ENCODE data around the gene STXBP4. TPM values are rescaled to one million over a fixed set of nuclear protein-coding genes. Genes with fewer than 3 reads are reported as not detected.

Gene STXBP4
- total and polyA plus RNA-seq, 2 donors (not counting 3 experiments of a cell fraction or from before 2014, with no cell fraction given): 1.9 to 12.9 TPM

- Histone ChIP-seq H4K20me1 (replicated peaks; ENCODE audit: control insufficient read depth, extremely low read depth, insufficient read depth, low read length) (no peaks in the 10 kb centered on the region), H3K9ac (replicated peaks; ENCODE audit: extremely low read depth, insufficient read depth, low read length) (no peak overlapping the region), H3K36me3 (ENCODE audit: control insufficient read depth in 2 of 2, extremely low read depth in 1 of 2, insufficient read depth in 2 of 2, low read length in 2 of 2) (no peaks in the 10 kb centered on the region), H3K27ac (ENCODE audit: insufficient read depth, low read depth, low read length) (no peak overlapping the region), H3K9me1 (replicated peaks; ENCODE audit: control insufficient read depth, extremely low read depth, insufficient read depth, low read length) (no peaks in the 10 kb centered on the region), H2AFZ (ENCODE audit: low read depth, low read length) (no peak overlapping the region), H3K27me3 (ENCODE audit: control insufficient read depth in 2 of 2, insufficient read depth in 2 of 2, low read length in 2 of 2) (no peaks in the 10 kb centered on the region), H3K4me1 (ENCODE audit: control insufficient read depth, extremely low read depth, insufficient read depth, low read length) (peaks cover 8% of the 10 kb centered on the region), H3K4me3 (replicated peaks in 1 of 3; ENCODE audit: insufficient read depth in 1 of 3, low read depth in 1 of 3, low read length in 3 of 3) (no peak overlapping the region), H3K4me2 (ENCODE audit: insufficient read depth, low read length) (no peak overlapping the region), H3K9me3 (replicated peaks; ENCODE audit: control insufficient read depth, insufficient read depth, low read length) (no peaks in the 10 kb centered on the region), H3K79me2 (ENCODE audit: control insufficient read depth, insufficient read depth, low read length) (no peaks in the 10 kb centered on the region)
- DNase-seq (ENCODE audit: low read depth, low spot score): no peak
- FAIRE-seq: no peak
- intact Hi-C loops (cut with micrococcal nuclease) (no loop called here), dilution Hi-C loops (cut with MboI; ENCODE audit: extremely low pct_ligation_motif_present, low sequenced_read_pairs) (no loop called here)
- TF ChIP-seq FOS (IDR thresholded peaks at IDR 0.05; ENCODE audit: borderline replicate concordance, insufficient read depth, low read length): no peak
- no peak for TF ChIP-seq EZH2 (IDR thresholded peaks at IDR 0.05; ENCODE audit: borderline replicate concordance, low read depth, low read length, severe bottlenecking)
- TF ChIP-seq MYC (IDR thresholded peaks at IDR 0.05; ENCODE audit: low read depth, low read length): no peak
- no peak for TF ChIP-seq POLR2AphosphoS5 (IDR thresholded peaks at IDR 0.05; ENCODE audit: insufficient read depth, low read depth, low read length)
- no peak for TF ChIP-seq CTCF (IDR thresholded peaks at IDR 0.05; ENCODE audit: extremely low read depth in 1 of 2, insufficient read depth in 1 of 2, low read depth in 1 of 2, low read length in 2 of 2)
- TF ChIP-seq GATA2 (IDR thresholded peaks at IDR 0.05; ENCODE audit: insufficient read depth, insufficient read length, low read depth, low read length): no peak
- no peak for TF ChIP-seq POLR2A (IDR thresholded peaks at IDR 0.05; ENCODE audit: low read depth, low read length)
- no peak for TF ChIP-seq JUN (IDR thresholded peaks at IDR 0.05; ENCODE audit: borderline replicate concordance, insufficient read depth, insufficient read length, low read depth)
- no peak for TF ChIP-seq MAX (IDR thresholded peaks at IDR 0.05; ENCODE audit: insufficient read depth, insufficient read length)
- CTCF ChIA-PET: interaction anchor here (0.9 kb wide), 1 partner anchor 14 kb away, joined by 3 read pairs; no protein-coding TSS in a partner anchor
- POLR2A ChIA-PET: no interaction called here
- BruUV-seq (replicated peaks): no TSS peak
Measured at GRCh38 chr17:55081559-55081958, 113.0 kb downstream of the STXBP4 start.
